Endometrium (tissue), 2 donors: ENCODE results near the gene GPRASP3.

Experiments
- FAIRE-seq: peaks from 2 replicates; lab custom pipeline; 2012; peaks lifted over from hg19 to GRCh38; lab: Jason Lieb, UNC
- donor health status: control.
- donor health status: control.

The GPRASP3 gene

GRCh38 chrX:102745857-102746584 lies 25.5 kb downstream of the GPRASP3 start:
- no peak for FAIRE-seq

DNA sequence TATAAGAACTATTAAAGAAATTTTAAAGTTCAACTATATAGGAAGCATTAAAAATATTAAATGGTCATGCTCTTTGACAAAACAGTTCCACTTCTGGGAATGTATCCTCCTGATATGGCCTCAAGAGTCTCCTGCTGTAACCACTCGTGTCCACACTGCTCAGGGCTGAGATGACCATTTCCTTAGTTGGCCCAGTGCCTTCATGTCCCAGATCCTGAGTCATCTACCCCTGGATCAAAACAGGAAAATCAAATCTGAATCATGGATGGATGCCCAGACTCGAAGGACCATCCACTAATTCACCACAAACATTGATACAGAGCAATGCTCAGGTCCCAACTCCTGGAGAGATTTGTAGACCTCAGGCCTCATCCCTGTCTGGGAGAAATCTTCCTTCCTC lies 44.7 kb downstream of the GPRASP3 start:
- no peak for FAIRE-seq

DNA sequence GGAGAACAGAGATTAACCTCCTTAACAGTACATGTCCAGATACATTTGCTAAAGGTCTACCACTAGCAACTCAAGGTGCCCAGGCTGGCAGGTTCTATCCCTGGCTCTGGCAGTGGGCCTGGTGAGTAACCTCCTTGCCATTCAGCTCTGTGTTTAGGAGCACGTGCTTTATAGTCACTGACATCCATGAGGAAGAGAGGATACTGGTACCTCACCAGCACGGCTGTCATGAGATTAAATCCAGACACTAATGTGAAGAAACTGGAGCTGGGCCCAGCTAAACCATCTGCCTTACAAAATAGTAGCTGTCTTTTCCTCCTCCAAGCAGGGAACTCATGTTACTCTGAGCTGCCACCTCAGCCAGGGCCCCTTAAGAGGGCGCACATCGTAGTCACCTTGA lies 45.3 kb downstream of the GPRASP3 start:
- no peak for FAIRE-seq

- FAIRE-seq, result no peak
Observed at GRCh38 chrX:102767287-102767686, 46.7 kb downstream of the GPRASP3 start.

GRCh38 chrX:102768987-102769761 lies 48.6 kb downstream of the GPRASP3 start:
- FAIRE-seq, result no peak
